ENCODE measurements around the gene XPO4.

XPO4 gene

DNA sequence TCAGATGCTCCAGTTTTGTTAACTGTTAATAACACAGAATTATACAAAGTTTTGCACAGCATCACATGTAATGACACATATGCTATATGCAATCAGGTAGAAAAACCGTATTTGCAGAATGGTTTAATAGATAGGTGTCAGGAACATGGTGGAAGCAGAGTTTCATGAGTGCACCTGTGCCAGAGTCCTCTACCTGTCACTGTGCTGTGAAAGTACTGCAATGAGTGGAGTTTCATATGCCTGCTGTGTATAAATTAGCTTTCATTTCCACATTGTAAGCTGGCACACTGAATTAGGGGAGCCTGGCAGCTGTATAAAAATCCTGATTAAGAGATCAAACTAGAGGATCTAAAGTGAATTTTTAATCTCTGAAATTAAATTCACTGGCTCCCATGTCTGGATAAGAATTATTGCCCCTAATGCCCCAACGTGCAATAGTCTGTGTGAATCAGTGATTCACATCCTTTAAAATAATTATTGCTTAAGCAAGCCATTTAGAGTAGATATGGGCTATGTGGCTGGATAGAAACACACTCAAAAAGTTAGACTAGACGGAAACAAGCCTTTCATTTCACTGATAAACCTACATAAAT is 120.3 kb downstream of the XPO4 start:
- H3K4me3 ChIP-seq (ENCODE audit: low read depth, low read length): no peak overlapping the region
- TF ChIP-seq, protein P1, sequence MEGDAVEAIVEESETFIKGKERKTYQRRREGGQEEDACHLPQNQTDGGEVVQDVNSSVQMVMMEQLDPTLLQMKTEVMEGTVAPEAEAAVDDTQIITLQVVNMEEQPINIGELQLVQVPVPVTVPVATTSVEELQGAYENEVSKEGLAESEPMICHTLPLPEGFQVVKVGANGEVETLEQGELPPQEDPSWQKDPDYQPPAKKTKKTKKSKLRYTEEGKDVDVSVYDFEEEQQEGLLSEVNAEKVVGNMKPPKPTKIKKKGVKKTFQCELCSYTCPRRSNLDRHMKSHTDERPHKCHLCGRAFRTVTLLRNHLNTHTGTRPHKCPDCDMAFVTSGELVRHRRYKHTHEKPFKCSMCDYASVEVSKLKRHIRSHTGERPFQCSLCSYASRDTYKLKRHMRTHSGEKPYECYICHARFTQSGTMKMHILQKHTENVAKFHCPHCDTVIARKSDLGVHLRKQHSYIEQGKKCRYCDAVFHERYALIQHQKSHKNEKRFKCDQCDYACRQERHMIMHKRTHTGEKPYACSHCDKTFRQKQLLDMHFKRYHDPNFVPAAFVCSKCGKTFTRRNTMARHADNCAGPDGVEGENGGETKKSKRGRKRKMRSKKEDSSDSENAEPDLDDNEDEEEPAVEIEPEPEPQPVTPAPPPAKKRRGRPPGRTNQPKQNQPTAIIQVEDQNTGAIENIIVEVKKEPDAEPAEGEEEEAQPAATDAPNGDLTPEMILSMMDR (IDR thresholded peaks at IDR 0.05; ENCODE audit: borderline replicate concordance, insufficient read depth, low read depth, low read length): no peak

- TF ChIP-seq, protein P1 (IDR thresholded peaks at IDR 0.05; ENCODE audit: borderline replicate concordance, insufficient read depth, low read depth, low read length): no peak
- H3K4me3 ChIP-seq (ENCODE audit: low read depth, low read length): no peak overlapping the region
Observed at GRCh38 chr13:20780317-20780716, 122.2 kb downstream of the XPO4 start.

DNA sequence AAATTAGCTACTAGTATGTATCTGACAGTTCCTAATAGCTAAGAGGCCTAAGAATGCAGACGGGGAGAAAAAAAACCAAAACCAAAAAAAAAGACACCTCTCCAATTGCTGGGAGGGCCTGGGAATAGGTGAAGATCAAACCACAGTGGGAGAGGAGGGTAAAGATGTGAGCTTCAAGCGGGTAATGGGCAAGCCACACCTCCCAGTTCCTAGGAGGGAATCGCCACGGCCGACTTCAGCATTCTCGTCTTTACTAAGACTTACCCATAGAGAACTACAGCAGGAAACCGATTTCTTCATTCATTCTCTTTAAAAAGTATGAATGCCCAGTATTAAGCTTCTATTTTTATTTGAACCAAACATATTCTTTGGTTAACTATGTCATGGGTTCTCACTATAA is 123.1 kb downstream of the XPO4 start:
- no peak overlapping the region for H3K4me3 ChIP-seq (ENCODE audit: low read depth, low read length)
- TF ChIP-seq, protein P1 (IDR thresholded peaks at IDR 0.05; ENCODE audit: borderline replicate concordance, insufficient read depth, low read depth, low read length): no peak

GRCh38 chr13:20778311-20778710 is 124.2 kb downstream of the XPO4 start:
- no peak overlapping the region for H3K4me3 ChIP-seq (ENCODE audit: low read depth, low read length)
- TF ChIP-seq, protein P1 (IDR thresholded peaks at IDR 0.05; ENCODE audit: borderline replicate concordance, insufficient read depth, low read depth, low read length): no peak

- no peak overlapping the region for H3K4me3 ChIP-seq (ENCODE audit: low read depth, low read length)
- TF ChIP-seq, protein P1 (IDR thresholded peaks at IDR 0.05; ENCODE audit: borderline replicate concordance, insufficient read depth, low read depth, low read length): no peak
Observed at GRCh38 chr13:20776751-20777150, 125.8 kb downstream of the XPO4 start.

GRCh38 chr13:20775961-20776360 is 126.6 kb downstream of the XPO4 start:
- H3K4me3 ChIP-seq (ENCODE audit: low read depth, low read length): no peak overlapping the region
- TF ChIP-seq, protein P1 (IDR thresholded peaks at IDR 0.05; ENCODE audit: borderline replicate concordance, insufficient read depth, low read depth, low read length): no peak

DNA sequence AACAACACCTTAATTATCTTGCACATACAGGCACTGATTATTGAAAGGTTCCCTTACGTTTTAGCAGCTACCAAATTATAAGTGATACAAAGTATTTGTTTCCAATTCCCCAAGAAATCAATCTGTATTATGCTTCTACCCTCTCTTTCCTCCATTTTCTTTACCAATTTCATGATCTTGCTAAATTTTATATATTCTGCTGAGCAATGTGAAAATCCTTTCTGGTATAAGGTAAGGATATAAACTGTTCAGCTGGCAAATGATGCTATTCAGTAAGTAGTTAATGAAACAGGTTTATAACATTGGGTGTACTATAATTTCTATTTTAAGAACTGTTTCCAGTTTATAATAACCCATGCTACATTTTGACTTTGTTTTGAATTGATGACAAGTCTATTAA is 127.8 kb downstream of the XPO4 start:
- H3K4me3 ChIP-seq (ENCODE audit: low read depth, low read length): no peak overlapping the region
- TF ChIP-seq, protein P1 (IDR thresholded peaks at IDR 0.05; ENCODE audit: borderline replicate concordance, insufficient read depth, low read depth, low read length): no peak
